ENCODE data around the gene AURKAIP1. TPM values are rescaled to one million over a fixed set of nuclear protein-coding genes. Genes with fewer than 3 reads are reported as not detected.

AURKAIP1 gene
- total RNA-seq, 4 donors from 2014 or later: 13.2 to 75.8 (median 31.1) TPM

DNA sequence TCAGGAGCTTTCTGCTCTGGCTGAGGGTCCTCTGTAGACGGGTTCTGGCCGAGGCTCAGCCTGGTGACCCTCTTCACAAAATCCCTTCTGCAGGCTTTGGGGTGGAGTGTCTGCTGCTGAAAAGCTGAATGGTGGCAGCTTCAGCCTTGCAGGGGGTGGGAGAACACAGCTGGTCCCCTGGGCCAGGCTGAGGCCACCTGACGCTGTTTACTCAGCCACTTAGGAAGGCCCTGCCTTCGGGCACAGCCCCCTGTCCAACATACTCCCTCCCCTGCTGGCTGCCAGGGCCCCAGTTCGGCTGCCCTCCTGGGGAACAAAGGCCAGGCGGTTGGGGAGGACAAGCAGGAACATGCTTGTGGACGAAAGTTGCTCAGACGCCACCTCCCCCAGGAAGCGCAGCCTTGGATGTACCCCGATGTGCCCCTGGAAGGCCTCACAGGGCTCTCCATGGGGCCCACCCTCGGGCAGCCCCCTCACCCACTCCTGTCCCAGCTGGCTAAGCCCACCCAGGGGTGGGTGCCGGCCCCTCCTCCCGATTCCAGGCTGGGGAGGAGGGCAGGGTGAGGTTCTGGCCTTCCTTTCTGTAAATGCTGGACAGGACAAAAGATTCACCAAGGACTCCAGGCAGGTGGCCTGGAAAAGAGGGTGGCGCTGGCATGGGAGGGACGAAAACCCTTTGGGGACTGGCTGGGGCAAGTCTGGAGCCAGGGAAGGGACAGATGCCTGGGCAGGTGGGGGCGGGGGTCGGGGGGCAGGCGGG, 46.3 kb upstream of the AURKAIP1 start, which contains the start of gene ANKRD65:
ANKRD65 (minus strand) TSS at position 130 of the 760 bp plus-strand sequence. CDS start 271 bp downstream, outside the sequence.
- no peak for DNase-seq
- TF ChIP-seq, protein P1, sequence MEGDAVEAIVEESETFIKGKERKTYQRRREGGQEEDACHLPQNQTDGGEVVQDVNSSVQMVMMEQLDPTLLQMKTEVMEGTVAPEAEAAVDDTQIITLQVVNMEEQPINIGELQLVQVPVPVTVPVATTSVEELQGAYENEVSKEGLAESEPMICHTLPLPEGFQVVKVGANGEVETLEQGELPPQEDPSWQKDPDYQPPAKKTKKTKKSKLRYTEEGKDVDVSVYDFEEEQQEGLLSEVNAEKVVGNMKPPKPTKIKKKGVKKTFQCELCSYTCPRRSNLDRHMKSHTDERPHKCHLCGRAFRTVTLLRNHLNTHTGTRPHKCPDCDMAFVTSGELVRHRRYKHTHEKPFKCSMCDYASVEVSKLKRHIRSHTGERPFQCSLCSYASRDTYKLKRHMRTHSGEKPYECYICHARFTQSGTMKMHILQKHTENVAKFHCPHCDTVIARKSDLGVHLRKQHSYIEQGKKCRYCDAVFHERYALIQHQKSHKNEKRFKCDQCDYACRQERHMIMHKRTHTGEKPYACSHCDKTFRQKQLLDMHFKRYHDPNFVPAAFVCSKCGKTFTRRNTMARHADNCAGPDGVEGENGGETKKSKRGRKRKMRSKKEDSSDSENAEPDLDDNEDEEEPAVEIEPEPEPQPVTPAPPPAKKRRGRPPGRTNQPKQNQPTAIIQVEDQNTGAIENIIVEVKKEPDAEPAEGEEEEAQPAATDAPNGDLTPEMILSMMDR (IDR thresholded peaks at IDR 0.05): no peak
- peak within 1 kb of the TSS; percentile 16 to 28 for H3K4me3 ChIP-seq
- H3K36me3 ChIP-seq: no peaks in the 10 kb centered on the region
- H3K9me3 ChIP-seq: no peaks in the 10 kb centered on the region
- intact Hi-C loops (cut with DNase I; ENCODE audit: low total_unique reads): no loop called here
- no peaks in the 10 kb centered on the region for H3K27me3 ChIP-seq
- peak within 1 kb of the TSS in 1 of 2 donors; percentile 58 for H3K27ac ChIP-seq
- no peaks in the 10 kb centered on the region for H3K4me1 ChIP-seq

DNA sequence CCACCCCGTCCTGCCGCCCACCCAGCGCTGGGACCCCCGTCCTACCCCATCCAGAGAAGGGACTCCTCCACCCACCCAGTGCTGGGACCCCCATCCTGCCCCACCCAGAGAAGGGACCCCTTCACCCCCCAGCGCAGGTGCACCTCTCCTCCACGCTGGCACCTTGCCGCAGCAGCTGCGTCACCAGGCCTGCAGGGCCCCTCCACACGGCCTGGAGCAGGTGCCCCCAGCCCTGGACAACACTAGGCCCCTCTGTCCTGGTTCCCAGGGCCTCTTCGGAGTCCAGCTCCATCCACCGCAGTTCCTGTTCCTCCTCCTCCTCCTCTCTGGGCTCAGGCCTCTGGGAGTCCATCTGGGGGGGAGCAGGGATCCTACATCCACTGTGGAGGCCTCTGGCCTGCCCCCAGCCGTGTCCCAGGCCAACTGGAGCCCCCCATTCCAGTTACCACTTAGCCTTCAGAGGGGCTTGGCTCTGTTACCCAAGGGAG, 45.7 kb upstream of the AURKAIP1 start:
- H3K27ac ChIP-seq: peak overlapping the region in 1 of 2 donors; percentile 58

DNA sequence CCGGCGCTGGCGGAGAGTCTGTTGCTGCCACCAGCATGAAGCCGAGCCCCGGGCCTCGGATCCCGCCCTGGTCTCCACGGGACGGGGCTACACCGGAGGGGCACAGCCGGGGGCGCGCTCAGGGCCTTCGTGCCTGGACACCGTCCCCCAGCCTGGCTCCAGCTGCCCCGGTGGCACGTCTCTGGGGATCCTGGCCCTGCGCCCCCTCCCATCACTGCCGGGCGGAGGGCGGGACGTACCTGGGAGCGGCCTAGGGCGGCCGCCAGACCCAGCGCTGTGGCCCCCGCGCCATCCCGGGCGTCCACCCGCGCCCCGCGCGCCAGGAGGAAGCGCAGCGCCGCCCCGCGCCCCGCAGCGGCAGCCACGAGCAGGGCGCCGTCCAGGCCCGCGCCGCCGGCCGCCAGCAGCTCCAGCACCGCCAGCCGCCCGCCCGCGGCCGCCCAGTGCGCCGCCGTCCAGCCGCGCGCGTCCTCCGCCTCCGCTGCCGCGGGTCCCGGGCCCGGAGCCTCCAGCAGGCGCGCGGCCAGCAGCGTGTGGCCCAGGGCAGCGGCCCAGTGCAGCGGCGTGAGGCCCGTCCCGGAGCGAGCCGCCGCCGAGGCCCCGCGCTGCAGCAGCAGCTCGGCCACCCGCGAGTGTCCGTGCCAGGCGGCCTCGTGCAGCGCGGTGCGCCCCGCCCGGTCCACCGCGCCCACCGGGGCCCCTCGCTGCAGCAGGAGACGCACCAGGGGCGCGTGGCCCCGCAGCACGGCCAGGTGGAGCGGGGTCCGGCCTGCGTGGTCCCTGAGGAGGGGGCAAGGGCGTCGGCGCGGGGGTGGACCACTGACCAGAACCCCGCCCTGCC, 45.0 kb upstream of the AURKAIP1 start:
- no peak for DNase-seq
- Histone ChIP-seq H3K4me1 (no peaks in the 10 kb centered on the region), H3K4me3 (peak overlapping the region; percentile 16 to 30), H3K36me3 (no peaks in the 10 kb centered on the region), H3K27me3 (no peaks in the 10 kb centered on the region), H3K27ac (peak overlapping the region; percentile 58 to 65), H3K9me3 (no peaks in the 10 kb centered on the region)
- TF ChIP-seq, protein P1 (IDR thresholded peaks at IDR 0.05): peak in 3 of 4 experiments; percentile 30 to 46 (median 35)
- TF ChIP-seq POLR2A (IDR thresholded peaks at IDR 0.05): no peak
- intact Hi-C loops (cut with DNase I; ENCODE audit: low total_unique reads): no loop called here

More for the DNA sequence above, 45.7 kb upstream of the AURKAIP1 start:
- no peak for TF ChIP-seq POLR2A (IDR thresholded peaks at IDR 0.05)
- TF ChIP-seq, protein P1 (IDR thresholded peaks at IDR 0.05): no peak
- Histone ChIP-seq H3K36me3 (no peaks in the 10 kb centered on the region), H3K4me1 (no peaks in the 10 kb centered on the region), H3K27me3 (no peaks in the 10 kb centered on the region), H3K9me3 (no peaks in the 10 kb centered on the region), H3K4me3 (peak overlapping the region; percentile 16 to 28)
- DNase-seq: no peak
- intact Hi-C loops (cut with DNase I; ENCODE audit: low total_unique reads): no loop called here

DNA sequence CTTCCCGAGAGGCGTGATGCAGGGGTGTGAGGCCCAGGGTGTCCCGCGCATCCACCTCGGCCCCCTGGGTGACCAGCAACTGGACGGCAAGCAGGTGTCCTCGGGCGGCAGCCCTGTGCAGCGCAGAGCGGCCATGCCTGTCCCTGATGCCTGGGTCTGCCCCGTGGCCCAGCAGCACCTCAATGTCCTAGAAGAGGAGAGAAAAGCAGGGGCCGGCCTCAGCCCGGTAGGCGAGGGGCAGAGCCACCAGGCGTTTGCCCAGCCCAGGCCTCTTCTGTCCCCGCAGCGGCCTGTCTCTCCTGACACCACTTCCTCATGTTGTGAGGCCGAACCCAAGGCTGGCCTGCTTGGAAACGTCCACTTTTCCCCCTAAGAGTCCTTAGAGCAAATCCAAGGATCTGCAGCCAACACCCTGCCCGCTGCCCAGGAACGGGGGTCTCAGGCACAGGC, 44.4 kb upstream of the AURKAIP1 start:
- DNase-seq: no peak
- H3K4me1 ChIP-seq: no peaks in the 10 kb centered on the region
- TF ChIP-seq POLR2A (IDR thresholded peaks at IDR 0.05): no peak
- TF ChIP-seq, protein P1 (IDR thresholded peaks at IDR 0.05): no peak
- H3K36me3 ChIP-seq: no peaks in the 10 kb centered on the region
- intact Hi-C loops (cut with DNase I; ENCODE audit: low total_unique reads): no loop called here
- peak overlapping the region; percentile 58 to 65 for H3K27ac ChIP-seq
- H3K4me3 ChIP-seq: peak overlapping the region; percentile 11 to 30
- H3K27me3 ChIP-seq: no peaks in the 10 kb centered on the region
- H3K9me3 ChIP-seq: no peaks in the 10 kb centered on the region
